Tibial artery (tissue), 4 donors: Measurements from ENCODE around the gene THSD4.

Experiments
- DNase-seq, 2 donors: peaks; one replicate each; pipeline ENCODE4 v3.0.0-alpha.2; 2019
- H3K27ac ChIP-seq, 2 donors: fragments of 200-600 bp; sonication (generic) in 1 of 2; 1 replicate in 1 of 2; 2 replicates in 1 of 2; pipeline ENCODE4 v1.5.1; 2018 to 2019; ENCODE audit warnings: mild to moderate bottlenecking in 1 of 2
- H3K27me3 ChIP-seq, 2 donors: fragments of 200-600 bp; sonication (generic) in 1 of 2; one replicate each; pipeline versions ENCODE4 v1.5.1 to v1.6.0; 2016 to 2019
- H3K36me3 ChIP-seq, 3 donors: fragments of 200-600 bp; sonication (generic) in 2 of 3; one replicate each; pipeline ENCODE4 v1.5.1; 2016 to 2019; ENCODE audit warnings: mild to moderate bottlenecking in 2 of 3
- H3K4me1 ChIP-seq, 4 donors: fragments of 200-600 bp; sonication (generic) in 2 of 4; 1 replicate in 3 of 4; 2 replicates in 1 of 4; pipeline ENCODE4 v1.5.1; 2016 to 2019
- H3K4me3 ChIP-seq, 2 donors: fragments of 200-600 bp; sonication (generic) in 1 of 2; 1 replicate in 1 of 2; 2 replicates in 1 of 2; pipeline ENCODE4 v1.5.1; 2018 to 2019; ENCODE audit warnings: mild to moderate bottlenecking in 2 of 2
- H3K9me3 ChIP-seq, 3 donors: fragments of 200-600 bp; sonication (generic) in 1 of 3; one replicate each; pipeline ENCODE4 v1.5.1; 2016 to 2019
- intact Hi-C: fragments of 100-400 bp; cut with DNase I; formaldehyde crosslinking; loops from one replicate; pipeline ENCODE4 v1.15.0; 2023; ENCODE audit warnings: low total_unique reads
- TF ChIP-seq, protein P1 (sequence below), 2 experiments: fragments of 200-600 bp in 1 of 2; fragments of 450-650 bp in 1 of 2; IDR thresholded peaks; one replicate each; pipeline ENCODE4 v1.5.1; 2017 to 2019; ENCODE audit warnings: antibody characterized with exemption in 2 of 2, mild to moderate bottlenecking in 1 of 2, moderate library complexity in 1 of 2

THSD4 gene

GRCh38 chr15:71545223-71545760, 430.0 kb downstream of the THSD4 start:
- intact Hi-C loops: no loop called here
- no peak for DNase-seq
- Histone ChIP-seq H3K27me3 (no peaks in the 10 kb centered on the region), H3K27ac (no peak overlapping the region), H3K4me3 (no peak overlapping the region), H3K36me3 (no peaks in the 10 kb centered on the region), H3K9me3 (no peaks in the 10 kb centered on the region), H3K4me1 (no peaks in the 10 kb centered on the region)
- TF ChIP-seq, protein P1, sequence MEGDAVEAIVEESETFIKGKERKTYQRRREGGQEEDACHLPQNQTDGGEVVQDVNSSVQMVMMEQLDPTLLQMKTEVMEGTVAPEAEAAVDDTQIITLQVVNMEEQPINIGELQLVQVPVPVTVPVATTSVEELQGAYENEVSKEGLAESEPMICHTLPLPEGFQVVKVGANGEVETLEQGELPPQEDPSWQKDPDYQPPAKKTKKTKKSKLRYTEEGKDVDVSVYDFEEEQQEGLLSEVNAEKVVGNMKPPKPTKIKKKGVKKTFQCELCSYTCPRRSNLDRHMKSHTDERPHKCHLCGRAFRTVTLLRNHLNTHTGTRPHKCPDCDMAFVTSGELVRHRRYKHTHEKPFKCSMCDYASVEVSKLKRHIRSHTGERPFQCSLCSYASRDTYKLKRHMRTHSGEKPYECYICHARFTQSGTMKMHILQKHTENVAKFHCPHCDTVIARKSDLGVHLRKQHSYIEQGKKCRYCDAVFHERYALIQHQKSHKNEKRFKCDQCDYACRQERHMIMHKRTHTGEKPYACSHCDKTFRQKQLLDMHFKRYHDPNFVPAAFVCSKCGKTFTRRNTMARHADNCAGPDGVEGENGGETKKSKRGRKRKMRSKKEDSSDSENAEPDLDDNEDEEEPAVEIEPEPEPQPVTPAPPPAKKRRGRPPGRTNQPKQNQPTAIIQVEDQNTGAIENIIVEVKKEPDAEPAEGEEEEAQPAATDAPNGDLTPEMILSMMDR (IDR thresholded peaks at IDR 0.05): no peak

DNA sequence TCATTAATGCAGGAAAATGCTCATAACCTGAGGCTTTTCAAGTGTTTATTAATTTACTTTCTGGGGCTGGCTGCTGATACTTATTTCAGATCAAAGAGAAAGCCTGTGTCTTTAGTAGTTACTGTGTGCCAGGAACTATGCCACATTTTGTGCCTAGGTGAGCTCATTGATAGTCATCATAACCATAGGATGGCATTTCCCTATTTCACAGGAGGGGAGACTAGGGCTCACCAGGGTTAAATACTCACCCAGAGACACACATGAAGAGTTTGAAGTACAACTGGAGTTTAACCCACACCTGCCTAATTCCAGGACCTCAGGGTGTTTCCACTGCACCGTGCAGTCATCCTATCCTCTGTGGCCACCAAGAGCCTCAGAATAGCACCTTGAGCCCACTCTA, 430.7 kb downstream of the THSD4 start:
- Histone ChIP-seq H3K9me3 (no peaks in the 10 kb centered on the region), H3K27me3 (no peaks in the 10 kb centered on the region), H3K27ac (no peak overlapping the region), H3K4me1 (no peaks in the 10 kb centered on the region), H3K36me3 (no peaks in the 10 kb centered on the region), H3K4me3 (no peak overlapping the region)
- intact Hi-C loops: no loop called here
- TF ChIP-seq, protein P1 (IDR thresholded peaks at IDR 0.05): no peak
- DNase-seq: no peak

- Histone ChIP-seq H3K27ac (no peak overlapping the region), H3K27me3 (no peaks in the 10 kb centered on the region), H3K4me1 (no peaks in the 10 kb centered on the region), H3K36me3 (no peaks in the 10 kb centered on the region), H3K4me3 (no peak overlapping the region), H3K9me3 (no peaks in the 10 kb centered on the region)
- intact Hi-C loops: no loop called here
- TF ChIP-seq, protein P1 (IDR thresholded peaks at IDR 0.05): no peak
- DNase-seq: no peak
Measured at GRCh38 chr15:71547011-71547410, 431.7 kb downstream of the THSD4 start.

DNA sequence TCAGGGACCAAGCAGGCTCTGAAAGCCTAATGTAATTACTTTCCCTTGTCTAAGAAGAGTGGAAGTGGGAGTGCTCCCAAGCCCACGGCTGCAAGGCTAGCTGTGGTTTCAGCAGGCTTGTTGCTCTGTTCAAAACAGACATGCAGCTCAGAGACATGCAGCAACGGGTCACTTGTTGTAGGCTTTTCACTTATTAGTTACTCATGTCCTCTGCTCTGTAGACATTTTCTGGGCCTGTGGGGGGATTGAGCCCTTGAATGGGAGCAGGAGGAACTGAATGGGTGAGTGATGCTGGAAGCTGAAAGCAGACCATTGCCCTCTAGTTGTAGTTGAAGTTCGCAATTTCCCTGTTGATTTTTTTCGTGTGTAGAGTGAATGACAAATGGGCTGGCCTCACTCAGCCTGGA, 433.1 kb downstream of the THSD4 start:
- no peaks in the 10 kb centered on the region for H3K9me3 ChIP-seq
- no peaks in the 10 kb centered on the region for H3K4me1 ChIP-seq
- intact Hi-C loops: no loop called here
- TF ChIP-seq, protein P1 (IDR thresholded peaks at IDR 0.05): no peak
- H3K4me3 ChIP-seq: no peak overlapping the region
- no peak for DNase-seq
- no peaks in the 10 kb centered on the region for H3K27me3 ChIP-seq
- H3K27ac ChIP-seq: no peak overlapping the region
- no peaks in the 10 kb centered on the region for H3K36me3 ChIP-seq

DNA sequence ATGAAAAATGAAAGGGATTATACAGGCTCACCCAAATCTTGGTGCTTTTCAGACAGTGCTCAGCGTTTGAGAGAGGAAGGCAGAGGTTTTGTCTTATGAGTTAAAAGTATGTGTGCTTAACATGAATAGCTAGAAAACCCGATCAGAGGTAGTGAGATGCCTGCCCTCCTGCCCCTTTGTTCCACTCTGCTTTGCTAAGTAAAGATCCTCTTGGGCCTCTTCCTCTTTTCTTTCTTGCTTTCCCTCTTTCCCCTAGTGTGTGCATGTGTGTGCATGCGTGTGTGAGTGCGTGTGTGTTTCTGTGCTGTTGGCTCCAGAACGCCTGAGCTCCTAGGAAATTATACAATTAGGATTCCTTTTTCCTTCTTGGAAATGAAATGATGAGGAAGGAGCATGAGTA, 433.8 kb downstream of the THSD4 start:
- TF ChIP-seq, protein P1 (IDR thresholded peaks at IDR 0.05): no peak
- Histone ChIP-seq H3K4me3 (no peak overlapping the region), H3K4me1 (no peaks in the 10 kb centered on the region), H3K27ac (no peak overlapping the region), H3K36me3 (no peaks in the 10 kb centered on the region), H3K9me3 (no peaks in the 10 kb centered on the region), H3K27me3 (no peaks in the 10 kb centered on the region)
- no peak for DNase-seq
- intact Hi-C loops: no loop called here

DNA sequence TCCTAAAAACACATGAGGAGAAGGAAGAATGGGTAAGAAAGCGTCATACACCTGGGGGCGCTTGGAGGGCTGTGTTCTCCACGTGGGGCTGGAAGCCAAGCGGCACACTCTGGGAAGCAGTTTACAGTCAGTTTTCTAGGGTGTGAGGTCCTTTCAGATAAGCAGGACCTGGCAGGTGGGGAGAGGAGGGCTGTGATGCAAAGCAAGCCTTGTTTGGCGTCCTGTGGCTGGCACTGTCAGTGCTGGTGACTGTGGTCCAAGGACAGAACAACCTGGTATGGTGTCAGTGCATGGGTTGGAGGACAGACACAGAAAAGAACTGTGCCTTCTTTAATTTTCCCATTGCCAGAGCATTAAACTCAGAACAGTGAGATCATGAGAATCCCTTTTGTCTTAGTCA, 434.4 kb downstream of the THSD4 start:
- Histone ChIP-seq H3K27me3 (no peaks in the 10 kb centered on the region), H3K4me3 (no peak overlapping the region), H3K4me1 (no peaks in the 10 kb centered on the region), H3K27ac (no peak overlapping the region), H3K36me3 (no peaks in the 10 kb centered on the region), H3K9me3 (no peaks in the 10 kb centered on the region)
- TF ChIP-seq, protein P1 (IDR thresholded peaks at IDR 0.05): no peak
- DNase-seq: no peak
- intact Hi-C loops: no loop called here
